IMR-90 (cell line): Measurements from ENCODE around the gene CBS.
"Not testable (repeated sequence)": the region's sequence is repeated elsewhere in the genome, so short reads cannot be mapped to it uniquely, and the experiment has no call there.

Experiments used
- CEBPB ChIP-seq: IDR thresholded peaks from 2 replicates; pipeline ENCODE4 v1.6.1; 2012; ENCODE audit warnings: low read depth, low read length, improper control_type of control experiment
- CHD1 ChIP-seq: IDR thresholded peaks from 2 replicates; pipeline ENCODE4 v1.6.1; 2012; ENCODE audit warnings: low read depth, low read length, improper control_type of control experiment
- CTCF ChIP-seq: conservative IDR thresholded peaks from 2 replicates; pipeline ENCODE4 v1.5.1; 2012; ENCODE audit warnings: mild to moderate bottlenecking, low read depth, low read length, improper control_type of control experiment
- ELK1 ChIP-seq: fragments of 150-350 bp; IDR thresholded peaks from 2 replicates; pipeline ENCODE4 v1.6.1; 2016; ENCODE audit warnings: low read depth, mild to moderate bottlenecking, low read length, moderate library complexity, borderline replicate concordance
- FOS ChIP-seq: fragments of 150-350 bp; IDR thresholded peaks from 2 replicates; pipeline ENCODE4 v1.6.1; 2016; ENCODE audit warnings: low read depth, low read length
- MAFK ChIP-seq: IDR thresholded peaks from 2 replicates; pipeline ENCODE4 v1.6.1; 2012; ENCODE audit warnings: low read depth, low read length, improper control_type of control experiment
- MAZ ChIP-seq: IDR thresholded peaks from 2 replicates; pipeline ENCODE4 v1.6.1; 2012; ENCODE audit warnings: low read depth, mild to moderate bottlenecking, low read length, improper control_type of control experiment, moderate library complexity, borderline replicate concordance
- MXI1 ChIP-seq: IDR thresholded peaks from 2 replicates; pipeline ENCODE4 v1.6.1; 2012; ENCODE audit warnings: low read depth, mild to moderate bottlenecking, low read length, moderate library complexity, borderline replicate concordance
- NFE2L2 ChIP-seq: fragments of 150-350 bp; IDR thresholded peaks from 2 replicates; pipeline ENCODE4 v1.6.1; 2016; ENCODE audit warnings: low read depth, mild to moderate bottlenecking, low read length
- POLR2A ChIP-seq: IDR thresholded peaks from 2 replicates; pipeline ENCODE4 v1.6.1; 2012; ENCODE audit warnings: mild to moderate bottlenecking, low read depth, low read length
- RCOR1 ChIP-seq: IDR thresholded peaks from 2 replicates; pipeline ENCODE4 v1.6.1; 2012; ENCODE audit warnings: mild to moderate bottlenecking, low read length, improper control_type of control experiment; ENCODE audit not compliant: insufficient replicate concordance
- RFX5 ChIP-seq: IDR thresholded peaks from 2 replicates; pipeline ENCODE4 v1.8.0; 2012; ENCODE audit warnings: low read depth, mild to moderate bottlenecking, low read length, moderate library complexity
- SMC3 ChIP-seq: fragments of 150-350 bp; IDR thresholded peaks from 2 replicates; pipeline ENCODE4 v1.6.1; 2016; ENCODE audit warnings: low read depth, mild to moderate bottlenecking, antibody characterized with exemption, low read length, moderate library complexity
- USF2 ChIP-seq: fragments of 150-350 bp; IDR thresholded peaks from 2 replicates; pipeline ENCODE4 v1.6.1; 2017; ENCODE audit warnings: mild to moderate bottlenecking, antibody characterized with exemption, low read length, low read depth

GRCh38 chr21:43006051-43006873, 69.4 kb downstream of the CBS start:
- TF ChIP-seq CTCF, RCOR1, POLR2A, MAZ, RFX5, FOS, MXI1, USF2, SMC3, CHD1, CEBPB, NFE2L2, ELK1, MAFK: not testable (repeated sequence)
